HUES64 (cell line): ENCODE results near the gene SYNCRIP.
"Not testable (repeated sequence)": the region's sequence is repeated elsewhere in the genome, so short reads cannot be mapped to it uniquely, and the experiment has no call there.

Experiments used
- H3K27ac ChIP-seq: 2 replicates; pipeline ENCODE4 v1.7.0; 2013; ENCODE audit warnings: low read depth, low read length, inconsistent platforms
- H3K27me3 ChIP-seq: 2 replicates; pipeline ENCODE4 v1.6.1; 2013; ENCODE audit warnings: mild to moderate bottlenecking, low read length; ENCODE audit not compliant: insufficient read depth
- H3K36me3 ChIP-seq: 2 replicates; pipeline ENCODE4 v1.6.1; 2013; ENCODE audit warnings: mild to moderate bottlenecking, low read length; ENCODE audit not compliant: insufficient read depth
- H3K4me1 ChIP-seq: 2 replicates; pipeline ENCODE4 v1.6.1; 2013; ENCODE audit warnings: mild to moderate bottlenecking, low read length, moderate library complexity; ENCODE audit not compliant: insufficient read depth
- H3K4me3 ChIP-seq: 2 replicates; pipeline ENCODE4 v1.5.1; 2013; ENCODE audit warnings: mild to moderate bottlenecking, low read length, moderate library complexity
- H3K9ac ChIP-seq: 2 replicates; pipeline ENCODE4 v1.6.1; 2013; ENCODE audit warnings: mild to moderate bottlenecking, low read depth, low read length
- H3K9me3 ChIP-seq: 2 replicates; pipeline ENCODE4 v1.6.1; 2013; ENCODE audit warnings: low read depth, low read length; ENCODE audit not compliant: insufficient read depth
- WGBS: fragments of 150-250, 120-280 bp; methylation state at CpG from one replicate; pipeline ENCODE4 v1.1.7; 2013; ENCODE audit warnings: missing lambda C conversion rate; 5-methylcytosine and 5-hydroxymethylcytosine counted together

SYNCRIP gene

GRCh38 chr6:85592033-85592432 is 50.7 kb downstream of the SYNCRIP start:
- 100% methylated on average over 1 of the region's 1 CpG for WGBS
- H3K27ac ChIP-seq = no peak overlapping the region
- no peaks in the 10 kb centered on the region for H3K9me3 ChIP-seq
- peaks cover 27% of the 10 kb centered on the region for H3K27me3 ChIP-seq
- no peak overlapping the region for H3K4me3 ChIP-seq
- H3K9ac ChIP-seq = no peak overlapping the region
- 0 out of 2 replicates have a peak, but pooled peaks cover 7% of the 10 kb centered on the region for H3K4me1 ChIP-seq
- no peaks in the 10 kb centered on the region for H3K36me3 ChIP-seq

- Histone ChIP-seq H3K4me3 (no peak overlapping the region), H3K36me3 (no peaks in the 10 kb centered on the region), H3K9me3 (no peaks in the 10 kb centered on the region), H3K27ac (no peak overlapping the region), H3K4me1 (0 out of 2 replicates have a peak, but pooled peaks cover 7% of the 10 kb centered on the region), H3K27me3 (peaks cover 21% of the 10 kb centered on the region), H3K9ac (no peak overlapping the region)
- no CpG with 5 or more reads among the region's 1 CpG for WGBS
Measured at GRCh38 chr6:85591207-85591606, 51.5 kb downstream of the SYNCRIP start.

GRCh38 chr6:85585741-85586140 is 56.9 kb downstream of the SYNCRIP start:
- 100% methylated on average over 2 of the region's 3 CpGs for WGBS
- no peak overlapping the region for H3K9ac ChIP-seq

GRCh38 chr6:85582832-85583231 is 59.9 kb downstream of the SYNCRIP start:
- not testable (repeated sequence) for H3K27me3 ChIP-seq, H3K4me3 ChIP-seq, H3K9me3 ChIP-seq, H3K27ac ChIP-seq, H3K9ac ChIP-seq, H3K36me3 ChIP-seq
- peaks cover 13% of the 10 kb centered on the region; the same call in 1 of the 2 replicates for H3K4me1 ChIP-seq
- WGBS = 95% methylated on average over 4 of the region's 4 CpGs

More at GRCh38 chr6:85585741-85586140, 56.9 kb downstream of the SYNCRIP start:
- Histone ChIP-seq H3K4me3 (no peak overlapping the region), H3K9me3 (peaks cover 7% of the 10 kb centered on the region; the same call in 1 of the 2 replicates), H3K27me3 (no peaks in the 10 kb centered on the region), H3K36me3 (no peaks in the 10 kb centered on the region), H3K4me1 (peaks cover 6% of the 10 kb centered on the region; the same call in 1 of the 2 replicates), H3K27ac (no peak overlapping the region)

GRCh38 chr6:85581572-85581971 is 61.1 kb downstream of the SYNCRIP start:
- Histone ChIP-seq H3K27me3 (no peaks in the 10 kb centered on the region), H3K36me3 (no peaks in the 10 kb centered on the region), H3K9ac (no peak overlapping the region), H3K4me1 (peaks cover 13% of the 10 kb centered on the region; the same call in 1 of the 2 replicates), H3K27ac (no peak overlapping the region), H3K9me3 (peaks cover 7% of the 10 kb centered on the region; the same call in 1 of the 2 replicates), H3K4me3 (no peak overlapping the region)

GRCh38 chr6:85580878-85581267 is 61.8 kb downstream of the SYNCRIP start:
- Histone ChIP-seq H3K9me3 (peaks cover 7% of the 10 kb centered on the region; the same call in 1 of the 2 replicates), H3K27ac (no peak overlapping the region), H3K4me1 (peaks cover 13% of the 10 kb centered on the region; the same call in 1 of the 2 replicates), H3K4me3 (no peak overlapping the region), H3K9ac (no peak overlapping the region; the same call in 1 of the 2 replicates), H3K27me3 (no peaks in the 10 kb centered on the region), H3K36me3 (no peaks in the 10 kb centered on the region)
- 42% methylated on average over 1 of the region's 1 CpG for WGBS

- 93% methylated on average over 5 of the region's 5 CpGs for WGBS
- Histone ChIP-seq H3K27me3 (no peaks in the 10 kb centered on the region), H3K4me3 (no peak overlapping the region), H3K27ac (0 out of 2 replicates have a peak overlapping the region, but pooled peaks have one; percentile 13), H3K36me3 (no peaks in the 10 kb centered on the region), H3K9me3 (peaks cover 7% of the 10 kb centered on the region; the same call in 1 of the 2 replicates), H3K9ac (no peak overlapping the region; the same call in 1 of the 2 replicates), H3K4me1 (peaks cover 13% of the 10 kb centered on the region; the same call in 1 of the 2 replicates)
Measured at GRCh38 chr6:85580118-85580877, 62.4 kb downstream of the SYNCRIP start.

- no peaks in the 10 kb centered on the region for H3K27me3 ChIP-seq
- 92% methylated on average over 3 of the region's 4 CpGs for WGBS
- no peaks in the 10 kb centered on the region for H3K36me3 ChIP-seq
- H3K27ac ChIP-seq = no peak overlapping the region
- H3K4me1 ChIP-seq = peaks cover 13% of the 10 kb centered on the region; the same call in 1 of the 2 replicates
- H3K9ac ChIP-seq = no peak overlapping the region
- H3K4me3 ChIP-seq = no peak overlapping the region
- peaks cover 7% of the 10 kb centered on the region; the same call in 1 of the 2 replicates for H3K9me3 ChIP-seq
Measured at GRCh38 chr6:85579581-85579980, 63.1 kb downstream of the SYNCRIP start.

GRCh38 chr6:85576476-85576875 is 66.2 kb downstream of the SYNCRIP start:
- WGBS = 96% methylated on average over 2 of the region's 2 CpGs
- Histone ChIP-seq H3K36me3 (peaks cover 2% of the 10 kb centered on the region; the same call in 1 of the 2 replicates), H3K27me3 (no peaks in the 10 kb centered on the region), H3K27ac (no peak overlapping the region), H3K9ac (no peak overlapping the region), H3K9me3 (no peaks in the 10 kb centered on the region), H3K4me1 (peaks cover 13% of the 10 kb centered on the region; the same call in 1 of the 2 replicates), H3K4me3 (no peak overlapping the region)

GRCh38 chr6:85574932-85575598 is 67.6 kb downstream of the SYNCRIP start:
- Histone ChIP-seq H3K4me1 (0 out of 2 replicates have a peak, but pooled peaks cover under 1% of the 10 kb centered on the region), H3K27ac (no peak overlapping the region), H3K36me3 (peaks cover 7% of the 10 kb centered on the region; the same call in 1 of the 2 replicates), H3K4me3 (no peak overlapping the region), H3K27me3 (no peaks in the 10 kb centered on the region), H3K9ac (no peak overlapping the region), H3K9me3 (no peaks in the 10 kb centered on the region)

GRCh38 chr6:85569323-85569722 is 73.4 kb downstream of the SYNCRIP start:
- H3K9ac ChIP-seq = no peak overlapping the region

More at GRCh38 chr6:85569323-85569722, 73.4 kb downstream of the SYNCRIP start:
- no peaks in the 10 kb centered on the region for H3K27me3 ChIP-seq
- H3K9me3 ChIP-seq = no peaks in the 10 kb centered on the region
- H3K4me1 ChIP-seq = no peaks in the 10 kb centered on the region
- no peak overlapping the region for H3K27ac ChIP-seq
- no peak overlapping the region for H3K4me3 ChIP-seq
- H3K36me3 ChIP-seq = peaks cover 14% of the 10 kb centered on the region; the same call in 1 of the 2 replicates
